H1 (cell line): Measurements from ENCODE around the gene KLF16. TPM values are rescaled to one million over a fixed set of nuclear protein-coding genes. Genes with fewer than 3 reads are reported as not detected.
"Not testable (repeated sequence)": the region's sequence is repeated elsewhere in the genome, so short reads cannot be mapped to it uniquely, and the experiment has no call there.

Source experiments
- CTCF ChIA-PET: fragments of 300-600 bp; sonication (Branson Sonifier 250); formaldehyde crosslinking; loops from one replicate; lab custom pipeline; 2021; ENCODE audit not compliant: partially characterized antibody; lab: Charles Lee
- POLR2A ChIA-PET: fragments of 300-600 bp; sonication (Branson Sonifier 250); formaldehyde crosslinking; loops from one replicate; lab custom pipeline; 2021; ENCODE audit warnings: inconsistent platforms; ENCODE audit not compliant: partially characterized antibody; lab: Charles Lee
- DNase-seq, 2 experiments: peaks; one replicate each; pipeline versions ENCODE4 v3.0.0 to v3.0.0-alpha.2; 2010 to 2022; ENCODE audit warnings: low spot score in 2 of 2, low read depth in 1 of 2, mixed read lengths in 1 of 2
- FAIRE-seq: peaks from 2 replicates; lab custom pipeline; 2011; peaks lifted over from hg19 to GRCh38; lab: Jason Lieb, UNC
- H2AFZ ChIP-seq: 2 replicates; pipeline ENCODE4 v1.8.1; 2012; ENCODE audit warnings: low read length, inconsistent platforms
- H2AK5ac ChIP-seq: 2 replicates; pipeline ENCODE4 v1.6.1; 2013; ENCODE audit warnings: low read depth, low read length
- H2BK120ac ChIP-seq: replicated peaks from 2 replicates; pipeline ENCODE3; 2013; ENCODE audit warnings: low read depth, low read length, inconsistent platforms
- H2BK12ac ChIP-seq: 2 replicates; pipeline ENCODE4 v1.6.1; 2013; ENCODE audit warnings: low read depth, low read length
- H2BK15ac ChIP-seq: 2 replicates; pipeline ENCODE4 v1.6.1; 2013; ENCODE audit warnings: low read length
- H2BK20ac ChIP-seq: 2 replicates; pipeline ENCODE4 v1.6.1; 2013; ENCODE audit warnings: low read length
- H2BK5ac ChIP-seq: 2 replicates; pipeline ENCODE4 v1.6.1; 2013; ENCODE audit warnings: low read depth, low read length
- H3K14ac ChIP-seq: 2 replicates; pipeline ENCODE4 v1.6.1; 2013; ENCODE audit warnings: inconsistent platforms; ENCODE audit not compliant: insufficient read length
- H3K18ac ChIP-seq: 2 replicates; pipeline ENCODE4 v1.6.1; 2013; ENCODE audit warnings: low read length; ENCODE audit errors: extremely low read depth
- H3K23ac ChIP-seq: 2 replicates; pipeline ENCODE4 v1.6.1; 2013; ENCODE audit warnings: inconsistent platforms; ENCODE audit not compliant: insufficient read length
- H3K23me2 ChIP-seq: 2 replicates; pipeline ENCODE4 v1.6.1; 2013; ENCODE audit warnings: low read depth, low read length
- H3K27ac ChIP-seq: 2 replicates; pipeline ENCODE4 v1.6.1; 2011; ENCODE audit warnings: low read depth, low read length, inconsistent platforms
- H3K27me3 ChIP-seq, 4 experiments: replicated peaks in 1 of 4; 1 replicate in 1 of 4; 2 replicates in 3 of 4; pipeline versions ENCODE4 v1.6.1 to v1.8.1; 2011 to 2013; ENCODE audit warnings: low read length in 3 of 4, mild to moderate bottlenecking in 3 of 4, inconsistent platforms in 2 of 4, mixed read lengths in 2 of 4, moderate library complexity in 1 of 4; ENCODE audit not compliant: control insufficient read depth in 3 of 4, insufficient read depth in 3 of 4; ENCODE audit errors: extremely low read depth in 1 of 4
- H3K36me3 ChIP-seq, 4 experiments: 2 replicates each; pipeline versions ENCODE4 v1.6.1 to v1.8.1; 2011 to 2013; ENCODE audit warnings: mild to moderate bottlenecking in 4 of 4, low read length in 3 of 4, moderate library complexity in 2 of 4, control low read depth in 1 of 4, inconsistent platforms in 1 of 4; ENCODE audit not compliant: insufficient read depth in 4 of 4, control insufficient read depth in 2 of 4
- H3K4ac ChIP-seq: replicated peaks from 2 replicates; pipeline ENCODE3; 2013; ENCODE audit warnings: low read length, low read depth, mixed read lengths, inconsistent platforms; ENCODE audit not compliant: insufficient read length
- H3K4me1 ChIP-seq, 4 experiments: replicated peaks in 1 of 4; 1 replicate in 1 of 4; 2 replicates in 3 of 4; pipeline versions ENCODE4 v1.6.1 to v1.8.1; 2011 to 2013; ENCODE audit warnings: low read length in 3 of 4, inconsistent platforms in 2 of 4, mixed read lengths in 1 of 4; ENCODE audit not compliant: insufficient read depth in 4 of 4, control insufficient read depth in 3 of 4
- H3K4me2 ChIP-seq, 2 experiments: 2 replicates each; pipeline versions ENCODE4 v1.6.1 to v1.8.1; 2011 to 2013; ENCODE audit warnings: low read depth in 2 of 2, low read length in 2 of 2, control low read depth in 1 of 2, inconsistent platforms in 1 of 2, mild to moderate bottlenecking in 1 of 2; ENCODE audit not compliant: insufficient read depth in 1 of 2
- H3K4me3 ChIP-seq, 4 experiments: fragments of 200-600, 300-600 bp in 1 of 4; sonication (generic), shearing (Covaris generic), sonication (Bioruptor Twin) in 1 of 4; 2 replicates each; pipeline versions ENCODE4 v1.5.1 to v1.8.1; 2011 to 2016; ENCODE audit warnings: low read length in 4 of 4, low read depth in 3 of 4, control low read depth in 2 of 4, inconsistent platforms in 2 of 4, mild to moderate bottlenecking in 2 of 4, mixed read lengths in 1 of 4, moderate library complexity in 1 of 4; ENCODE audit not compliant: insufficient read depth in 2 of 4; ENCODE audit errors: extremely low read depth in 1 of 4
- H3K56ac ChIP-seq: replicated peaks from 2 replicates; pipeline ENCODE3; 2013; ENCODE audit warnings: low read depth, mild to moderate bottlenecking, mixed read lengths, low read length, inconsistent platforms; ENCODE audit not compliant: insufficient read length
- H3K79me1 ChIP-seq: 2 replicates; pipeline ENCODE4 v1.6.1; 2013; ENCODE audit warnings: low read depth, low read length, control low read depth
- H3K79me2 ChIP-seq, 2 experiments: 2 replicates each; pipeline versions ENCODE4 v1.6.1 to v1.8.1; 2012 to 2013; ENCODE audit warnings: low read length in 2 of 2, mild to moderate bottlenecking in 2 of 2, inconsistent platforms in 1 of 2; ENCODE audit not compliant: insufficient read depth in 2 of 2, control insufficient read depth in 1 of 2
- H3K9ac ChIP-seq, 4 experiments: replicated peaks in 1 of 4; 1 replicate in 1 of 4; 2 replicates in 3 of 4; pipeline versions ENCODE4 v1.6.1 to v1.8.1; 2011 to 2013; ENCODE audit warnings: low read depth in 3 of 4, low read length in 3 of 4, control low read depth in 2 of 4, mild to moderate bottlenecking in 2 of 4, moderate library complexity in 2 of 4, inconsistent platforms in 1 of 4; ENCODE audit errors: extremely low read depth in 1 of 4
- H3K9me3 ChIP-seq, 2 experiments: 2 replicates each; pipeline versions ENCODE4 v1.6.1 to v1.8.1; 2012 to 2013; ENCODE audit warnings: mild to moderate bottlenecking in 2 of 2, moderate library complexity in 2 of 2, control low read depth in 1 of 2, inconsistent platforms in 1 of 2, low read depth in 1 of 2, low read length in 1 of 2, mixed read lengths in 1 of 2; ENCODE audit not compliant: insufficient read depth in 2 of 2
- H4K20me1 ChIP-seq, 2 experiments: replicated peaks in 1 of 2; 2 replicates each; pipeline versions ENCODE3 to v1.8.1; 2011 to 2013; ENCODE audit warnings: inconsistent platforms in 2 of 2, low read length in 2 of 2, mild to moderate bottlenecking in 1 of 2; ENCODE audit not compliant: insufficient read depth in 2 of 2, control insufficient read depth in 1 of 2
- H4K5ac ChIP-seq: 2 replicates; pipeline ENCODE4 v1.6.1; 2013; ENCODE audit warnings: low read length, low read depth, mixed read lengths, inconsistent platforms; ENCODE audit not compliant: insufficient read length
- H4K8ac ChIP-seq: 2 replicates; pipeline ENCODE4 v1.8.0; 2013; ENCODE audit warnings: mild to moderate bottlenecking, moderate library complexity, low read length, inconsistent platforms; ENCODE audit not compliant: insufficient read depth; ENCODE audit errors: extremely low read depth
- H4K91ac ChIP-seq: replicated peaks from 2 replicates; pipeline ENCODE3; 2013; ENCODE audit warnings: low read length, mixed read lengths, inconsistent platforms; ENCODE audit not compliant: insufficient read length
- CEBPB ChIP-seq: IDR thresholded peaks from 2 replicates; pipeline ENCODE4 v1.6.1; 2012; ENCODE audit warnings: low read depth, low read length
- GTF2F1 ChIP-seq: IDR thresholded peaks from 2 replicates; pipeline ENCODE4 v1.6.1; 2012; ENCODE audit warnings: low read depth, low read length, improper control_type of control experiment, borderline replicate concordance
- NANOG ChIP-seq: IDR thresholded peaks from 2 replicates; pipeline ENCODE4 v1.6.1; 2011; ENCODE audit warnings: low read length, low read depth, mild to moderate bottlenecking, inconsistent platforms; ENCODE audit not compliant: insufficient read depth, poor library complexity, severe bottlenecking
- RXRA ChIP-seq: IDR thresholded peaks from 2 replicates; pipeline ENCODE4 v1.6.1; 2011; ENCODE audit warnings: low read depth, mild to moderate bottlenecking, low read length, moderate library complexity; ENCODE audit not compliant: insufficient read depth
- SUZ12 ChIP-seq: fragments of 200-600 bp; sonication (generic); IDR thresholded peaks from 2 replicates; pipeline ENCODE4 v1.6.1; 2012; ENCODE audit warnings: mild to moderate bottlenecking, inconsistent platforms, low read length, moderate library complexity, mixed read lengths
- WGBS, 2 experiments: shearing (Covaris generic) in 1 of 2; methylation state at CpG; one replicate each; pipeline versions ENCODE4 v1.1.6 to v1.1.7; 2013 to 2015; ENCODE audit warnings: low lambda C conversion rate in 2 of 2, mixed read lengths in 2 of 2, inconsistent platforms in 1 of 2, low coverage in 1 of 2, missing lambda C conversion rate in 1 of 2; ENCODE audit not compliant: insufficient replicate concordance in 2 of 2, insufficient coverage in 1 of 2, insufficient read length in 1 of 2; ENCODE audit errors: extremely low coverage in 1 of 2, missing lambda C conversion rate in 1 of 2; 5-methylcytosine and 5-hydroxymethylcytosine counted together
- polyA plus RNA-seq, 7 experiments: library from polyadenylated mRNA; depleted of rRNA in 3 of 7; stranded (reverse) in 5 of 7; unstranded in 2 of 7; fragments of >200 nt in 5 of 7; fragments of 200-250 nt in 2 of 7; gene quantifications; 1 replicate in 5 of 7; 2 replicates in 1 of 7; 4 replicates in 1 of 7; pipeline versions ENCODE4 v1.2.1 to v1.2.3, GENCODE V29; 2011 to 2013; ENCODE audit warnings: missing spikeins in 2 of 7, mixed read lengths in 2 of 7
- total RNA-seq: library from RNA; stranded (reverse); fragmentation: NEBNext Ultra II Directional; extraction: Animal tissue kit (Norgen Biotek cat#: 25700); gene quantifications from 2 replicates; pipeline ENCODE4 v1.2.1, GENCODE V29; 2021

Gene KLF16
- total and polyA plus RNA-seq, 2 of the 8 experiments (the other 6 are each of a cell fraction or from before 2014, with no cell fraction given): 14.3 to 45.9 TPM

DNA sequence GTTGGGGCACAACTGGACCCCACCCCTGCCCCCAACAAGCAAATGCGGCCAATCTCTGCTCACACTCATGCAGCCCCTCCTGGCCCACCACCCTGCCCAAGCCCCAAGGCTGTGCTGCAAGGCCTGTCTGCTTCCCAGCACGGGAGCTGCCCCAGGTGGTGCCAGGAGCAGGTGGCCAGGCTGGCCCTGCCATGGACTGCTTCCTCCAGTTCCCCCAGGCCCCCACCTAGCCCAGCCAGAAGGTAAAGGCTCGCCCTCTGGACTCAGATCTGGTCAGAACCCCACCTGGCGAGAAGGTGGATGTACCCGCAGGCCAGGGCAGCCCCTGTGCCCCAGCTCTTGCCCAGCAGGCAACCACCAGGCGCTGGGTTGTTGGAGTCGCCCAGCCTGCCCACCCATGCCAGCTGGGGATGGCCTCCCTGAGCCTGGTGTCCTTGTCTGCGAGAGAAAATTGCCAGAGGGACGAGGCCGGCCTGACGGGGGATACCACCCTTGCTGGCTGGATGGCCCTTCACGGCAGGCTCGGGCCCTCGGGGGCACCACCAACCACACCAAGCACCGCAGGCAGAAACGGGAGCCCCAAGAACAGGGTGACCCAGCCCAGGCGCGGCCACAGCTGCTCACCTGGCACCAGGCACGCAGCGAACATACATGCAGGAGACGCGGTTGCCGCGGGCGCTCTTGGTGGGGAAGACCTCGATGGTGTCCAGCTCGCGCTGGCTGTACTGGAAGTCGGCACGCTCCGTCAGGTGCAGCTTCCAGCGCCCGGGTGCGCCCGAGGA, 17.4 kb upstream of the KLF16 start (continued):
- TF ChIP-seq NANOG: no peak
- TF ChIP-seq CEBPB: no peak
- TF ChIP-seq SUZ12: no peak
- TF ChIP-seq RXRA: no peak
- TF ChIP-seq GTF2F1: no peak
- TF ChIP-seq, all 59 proteins: peak for 0

DNA sequence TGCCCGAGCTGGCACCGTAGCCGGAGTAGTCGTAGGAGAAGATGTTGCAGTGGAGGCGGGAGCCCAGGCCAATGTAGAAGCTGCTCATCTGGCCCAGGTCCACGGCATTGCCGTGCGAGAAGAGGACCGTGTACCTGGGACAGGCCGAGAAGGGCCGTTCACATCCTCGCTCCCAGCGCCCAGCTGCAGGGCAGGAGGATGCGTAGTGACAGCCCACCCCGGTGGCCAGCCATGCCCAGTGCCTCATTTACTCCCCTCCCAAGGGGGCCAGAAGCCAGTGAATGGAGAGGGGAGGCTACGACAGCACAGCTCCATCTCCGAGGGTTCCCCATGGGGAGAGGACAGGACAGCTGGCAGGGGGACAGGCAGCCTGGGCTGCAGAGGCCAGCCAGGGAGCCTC, 16.6 kb upstream of the KLF16 start:
- POLR2A ChIA-PET: interaction anchor here (1.5 kb wide), 1 partner anchor 15 kb away, joined by 3 read pairs; no protein-coding TSS in a partner anchor
- H3K4me2 ChIP-seq, H2BK5ac ChIP-seq, H3K4ac ChIP-seq, H2BK120ac ChIP-seq, H4K91ac ChIP-seq, H2BK12ac ChIP-seq, H2BK20ac ChIP-seq, H3K18ac ChIP-seq, H4K8ac ChIP-seq, H3K27me3 ChIP-seq, H3K23ac ChIP-seq, FAIRE-seq, H3K27ac ChIP-seq, H3K4me3 ChIP-seq, H2AFZ ChIP-seq, H2BK15ac ChIP-seq, H2AK5ac ChIP-seq, H4K5ac ChIP-seq, H3K14ac ChIP-seq, H3K36me3 ChIP-seq, CTCF ChIA-PET, H3K9me3 ChIP-seq, H3K56ac ChIP-seq, H3K9ac ChIP-seq, DNase-seq: not testable (repeated sequence)
- WGBS, 2 experiments: 95% methylated on average over 12 of the region's 17 CpGs; no CpG with 5 or more reads in 1 of the 2 experiments
- Histone ChIP-seq H3K4me1 (peaks cover 3 to 14% (median 10%) of the 10 kb centered on the region in 4 experiments; a peak in 6 of 7 replicates), H3K23me2 (peaks cover 20% of the 10 kb centered on the region), H3K79me2 (peaks cover 7 to 38% of the 10 kb centered on the region in 2 experiments), H4K20me1 (peaks cover 13 to 26% of the 10 kb centered on the region in 2 experiments), H3K79me1 (peaks cover 23% of the 10 kb centered on the region)
